Skeletal muscle cell (primary cell): ENCODE data around the gene ZMYND19.
"Not testable (repeated sequence)": the region's sequence is repeated elsewhere in the genome, so short reads cannot be mapped to it uniquely, and the experiment has no call there.

Source experiments
- DNase-seq: peaks from one replicate; pipeline ENCODE4 v3.0.0-alpha.2; 2010; ENCODE audit warnings: low read depth
- H3K4me3 ChIP-seq: 2 replicates; pipeline ENCODE4 v1.5.1; 2011; ENCODE audit warnings: low read depth, mild to moderate bottlenecking, control low read depth, low read length, moderate library complexity

ZMYND19 gene

GRCh38 chr9:137569609-137570203 lies 20.6 kb downstream of the ZMYND19 start:
- DNase-seq = no peak
- no peak overlapping the region for H3K4me3 ChIP-seq

GRCh38 chr9:137568445-137568844 lies 21.9 kb downstream of the ZMYND19 start:
- DNase-seq, H3K4me3 ChIP-seq: not testable (repeated sequence)

- DNase-seq = no peak
- H3K4me3 ChIP-seq = no peak overlapping the region
Observed at GRCh38 chr9:137564817-137565411, 25.4 kb downstream of the ZMYND19 start.

- H3K4me3 ChIP-seq = no peak overlapping the region
- DNase-seq = no peak
Observed at GRCh38 chr9:137564134-137564533, 26.2 kb downstream of the ZMYND19 start.

- no peak for DNase-seq
- no peak overlapping the region for H3K4me3 ChIP-seq
Observed at GRCh38 chr9:137558127-137558526, 32.2 kb downstream of the ZMYND19 start.

GRCh38 chr9:137556069-137556838 lies 34.1 kb downstream of the ZMYND19 start:
- H3K4me3 ChIP-seq = no peak overlapping the region
- DNase-seq = no peak

- H3K4me3 ChIP-seq = no peak overlapping the region
- no peak for DNase-seq
Observed at GRCh38 chr9:137555179-137555578, 35.1 kb downstream of the ZMYND19 start.

- DNase-seq = no peak
- no peak overlapping the region for H3K4me3 ChIP-seq
Observed at GRCh38 chr9:137554349-137554748, 36.0 kb downstream of the ZMYND19 start.

- not testable (repeated sequence) for DNase-seq
Observed at GRCh38 chr9:137553654-137554053, 36.7 kb downstream of the ZMYND19 start.

GRCh38 chr9:137552022-137552768 lies 38.1 kb downstream of the ZMYND19 start:
- peak overlapping the region; percentile 84 for H3K4me3 ChIP-seq
- no peak for DNase-seq

More at GRCh38 chr9:137553654-137554053, 36.7 kb downstream of the ZMYND19 start:
- not testable (repeated sequence) for H3K4me3 ChIP-seq

GRCh38 chr9:137551264-137552021 lies 38.9 kb downstream of the ZMYND19 start, which contains the start of gene MRPL41:
Gene MRPL41 (plus strand): TSS chr9:137551879. CDS start chr9:137552082, 203 bp downstream.
- peak within 1 kb of the TSS; percentile 84 for H3K4me3 ChIP-seq
- peak; percentile 52 for DNase-seq

- peak overlapping the region; percentile 70 for H3K4me3 ChIP-seq
- not testable (repeated sequence) for DNase-seq
Observed at GRCh38 chr9:137550958-137551263, 39.4 kb downstream of the ZMYND19 start.

- no peak for DNase-seq
- H3K4me3 ChIP-seq = peak within 1 kb of the TSS; percentile 70
Observed at GRCh38 chr9:137550231-137550621, 40.1 kb downstream of the ZMYND19 start, which contains the start of gene PNPLA7. Gene PNPLA7 (minus strand): TSS chr9:137550402. CDS start chr9:137550197, 205 bp downstream.

- H3K4me3 ChIP-seq = no peak overlapping the region
- DNase-seq = no peak
Observed at GRCh38 chr9:137547687-137548543, 42.4 kb downstream of the ZMYND19 start.

- no peak overlapping the region for H3K4me3 ChIP-seq
- peak; percentile 27 for DNase-seq
Observed at GRCh38 chr9:137545123-137545522, 45.2 kb downstream of the ZMYND19 start.

- H3K4me3 ChIP-seq = no peak overlapping the region
- DNase-seq = no peak
Observed at GRCh38 chr9:137544176-137544760, 46.0 kb downstream of the ZMYND19 start.

GRCh38 chr9:137543237-137543963 lies 46.9 kb downstream of the ZMYND19 start:
- no peak for DNase-seq
- no peak overlapping the region for H3K4me3 ChIP-seq
